Prostate gland (tissue), 1 donor: ENCODE data around the gene NUAK2.

Experiments used
- POLR2A ChIP-seq: fragments of 450-650 bp; IDR thresholded peaks from one replicate; pipeline ENCODE4 v1.6.1; 2016; ENCODE audit warnings: antibody characterized with exemption, mild to moderate bottlenecking
- POLR2AphosphoS5 ChIP-seq: sonication (generic); formaldehyde crosslinking; IDR thresholded peaks from one replicate; pipeline ENCODE4 v1.6.1; 2017; ENCODE audit warnings: antibody characterized with exemption

DNA sequence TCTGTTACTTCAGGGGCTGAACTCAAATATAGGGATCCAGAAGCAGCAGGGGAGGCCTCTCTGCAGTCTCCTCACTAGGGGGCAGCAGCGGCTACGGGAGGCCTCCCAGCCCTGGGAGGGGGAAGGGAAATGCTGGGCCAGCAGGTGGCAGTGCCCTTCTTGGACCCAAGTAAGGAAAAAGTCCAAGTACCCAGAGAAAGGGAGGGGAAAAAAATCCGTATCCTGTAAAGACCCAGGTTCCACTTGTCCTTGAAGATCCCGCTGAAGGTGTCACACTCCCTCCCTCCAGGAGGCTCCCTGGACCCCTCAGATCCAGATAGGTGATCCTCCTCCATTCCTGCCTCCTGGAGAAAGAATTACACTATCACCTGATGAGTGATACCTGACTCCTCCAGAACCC lies 14.1 kb upstream of the NUAK2 start:
- TF ChIP-seq POLR2A (no peak), POLR2AphosphoS5 (peak; percentile 51)
